A549 (cell line): ENCODE results near the gene TARP.

Experiments used
- CEBPB ChIP-seq, 2 experiments: fragments of >200 bp in 1 of 2; sonication (Bioruptor Twin) in 1 of 2; formaldehyde crosslinking in 1 of 2; IDR thresholded peaks; 2 replicates each; pipeline ENCODE4 v1.6.1; 2012 to 2016
- MYC ChIP-seq: IDR thresholded peaks from 2 replicates; pipeline ENCODE4 v1.6.1; 2012; ENCODE audit warnings: mild to moderate bottlenecking, inconsistent platforms, low read length, improper control_type of control experiment, borderline replicate concordance
- PHF8 ChIP-seq: fragments of 200-600 bp; sonication (generic); IDR thresholded peaks from 2 replicates; pipeline ENCODE4 v1.6.1; 2016; ENCODE audit warnings: low read depth, mild to moderate bottlenecking, antibody characterized with exemption, moderate library complexity, borderline replicate concordance
- POLR2A ChIP-seq: IDR thresholded peaks from 2 replicates; pipeline ENCODE4 v1.6.1; 2012; ENCODE audit warnings: mild to moderate bottlenecking, low read length
- POLR2AphosphoS2 ChIP-seq: conservative IDR thresholded peaks from 2 replicates; pipeline ENCODE4 v1.6.1; 2012; ENCODE audit warnings: low read length, improper control_type of control experiment, inconsistent platforms
- RAD21 ChIP-seq, 2 experiments: fragments of >200 bp in 1 of 2; sonication (Bioruptor Twin) in 1 of 2; formaldehyde crosslinking in 1 of 2; IDR thresholded peaks in 1 of 2; conservative IDR thresholded peaks in 1 of 2; 2 replicates in 1 of 2; 3 replicates in 1 of 2; pipeline ENCODE4 v1.6.1; 2012 to 2018; ENCODE audit warnings: inconsistent platforms in 1 of 2
- RCOR1 ChIP-seq: fragments of 150-350 bp; IDR thresholded peaks from 2 replicates; pipeline ENCODE4 v1.6.1; 2014; ENCODE audit warnings: antibody characterized with exemption, low read length, low read depth
- SREBF2 ChIP-seq: fragments of 450-650 bp; IDR thresholded peaks from 2 replicates; pipeline ENCODE4 v1.6.1; 2014; ENCODE audit warnings: mild to moderate bottlenecking, moderate library complexity
- TF ChIP-seq, protein P1 (sequence below): fragments of >200 bp; sonication (Bioruptor Twin); formaldehyde crosslinking; IDR thresholded peaks from 3 replicates; pipeline ENCODE4 v1.5.1; 2016
- TF ChIP-seq, protein P2 (sequence below): fragments of >200 bp; sonication (Bioruptor Twin); formaldehyde crosslinking; IDR thresholded peaks from 3 replicates; pipeline ENCODE4 v1.6.1; 2016

DNA sequence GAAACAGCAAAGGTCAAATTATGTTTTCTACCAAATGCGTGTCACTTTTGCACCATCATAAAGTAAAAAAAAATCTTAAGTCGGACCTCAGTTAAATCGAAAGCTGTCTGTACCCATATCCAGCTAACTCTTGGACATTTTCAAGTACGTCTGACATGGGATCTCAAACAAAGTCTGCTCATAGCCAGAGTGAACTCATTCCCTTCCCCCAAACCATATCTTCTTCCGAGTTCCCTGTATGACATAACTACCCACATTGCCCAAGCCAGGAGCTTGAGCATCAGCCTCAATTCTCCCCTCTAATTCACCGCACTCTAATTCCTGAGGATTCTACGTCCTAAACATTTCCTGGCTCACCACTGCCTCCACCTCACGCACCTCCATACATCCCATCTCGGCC, 44.8 kb upstream of the TARP start:
- TF ChIP-seq POLR2AphosphoS2 (no peak), PHF8 (no peak), MYC (no peak), SREBF2 (no peak), CEBPB (IDR thresholded peaks at IDR 0.05) (no peak), RAD21 (conservative IDR thresholded peaks at IDR 0.05 in 1 of 2, IDR thresholded peaks at IDR 0.05 in 1 of 2) (no peak), POLR2A (no peak), RCOR1 (no peak)
- TF ChIP-seq, protein P1, sequence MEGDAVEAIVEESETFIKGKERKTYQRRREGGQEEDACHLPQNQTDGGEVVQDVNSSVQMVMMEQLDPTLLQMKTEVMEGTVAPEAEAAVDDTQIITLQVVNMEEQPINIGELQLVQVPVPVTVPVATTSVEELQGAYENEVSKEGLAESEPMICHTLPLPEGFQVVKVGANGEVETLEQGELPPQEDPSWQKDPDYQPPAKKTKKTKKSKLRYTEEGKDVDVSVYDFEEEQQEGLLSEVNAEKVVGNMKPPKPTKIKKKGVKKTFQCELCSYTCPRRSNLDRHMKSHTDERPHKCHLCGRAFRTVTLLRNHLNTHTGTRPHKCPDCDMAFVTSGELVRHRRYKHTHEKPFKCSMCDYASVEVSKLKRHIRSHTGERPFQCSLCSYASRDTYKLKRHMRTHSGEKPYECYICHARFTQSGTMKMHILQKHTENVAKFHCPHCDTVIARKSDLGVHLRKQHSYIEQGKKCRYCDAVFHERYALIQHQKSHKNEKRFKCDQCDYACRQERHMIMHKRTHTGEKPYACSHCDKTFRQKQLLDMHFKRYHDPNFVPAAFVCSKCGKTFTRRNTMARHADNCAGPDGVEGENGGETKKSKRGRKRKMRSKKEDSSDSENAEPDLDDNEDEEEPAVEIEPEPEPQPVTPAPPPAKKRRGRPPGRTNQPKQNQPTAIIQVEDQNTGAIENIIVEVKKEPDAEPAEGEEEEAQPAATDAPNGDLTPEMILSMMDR, result no peak
- TF ChIP-seq, protein P2, sequence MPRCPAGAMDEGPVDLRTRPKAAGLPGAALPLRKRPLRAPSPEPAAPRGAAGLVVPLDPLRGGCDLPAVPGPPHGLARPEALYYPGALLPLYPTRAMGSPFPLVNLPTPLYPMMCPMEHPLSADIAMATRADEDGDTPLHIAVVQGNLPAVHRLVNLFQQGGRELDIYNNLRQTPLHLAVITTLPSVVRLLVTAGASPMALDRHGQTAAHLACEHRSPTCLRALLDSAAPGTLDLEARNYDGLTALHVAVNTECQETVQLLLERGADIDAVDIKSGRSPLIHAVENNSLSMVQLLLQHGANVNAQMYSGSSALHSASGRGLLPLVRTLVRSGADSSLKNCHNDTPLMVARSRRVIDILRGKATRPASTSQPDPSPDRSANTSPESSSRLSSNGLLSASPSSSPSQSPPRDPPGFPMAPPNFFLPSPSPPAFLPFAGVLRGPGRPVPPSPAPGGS, result no peak
